ENCODE data around the gene SDK1. TPM values are rescaled to one million over a fixed set of nuclear protein-coding genes. Genes with fewer than 3 reads are reported as not detected.
"Not testable (repeated sequence)": the region's sequence is repeated elsewhere in the genome, so short reads cannot be mapped to it uniquely, and the experiment has no call there.

SDK1 gene
- polyA plus RNA-seq, 1 donor = 3.6 TPM

- DNase-seq = no peak
Observed at GRCh38 chr7:3673524-3673923, 372.5 kb downstream of the SDK1 start.

DNA sequence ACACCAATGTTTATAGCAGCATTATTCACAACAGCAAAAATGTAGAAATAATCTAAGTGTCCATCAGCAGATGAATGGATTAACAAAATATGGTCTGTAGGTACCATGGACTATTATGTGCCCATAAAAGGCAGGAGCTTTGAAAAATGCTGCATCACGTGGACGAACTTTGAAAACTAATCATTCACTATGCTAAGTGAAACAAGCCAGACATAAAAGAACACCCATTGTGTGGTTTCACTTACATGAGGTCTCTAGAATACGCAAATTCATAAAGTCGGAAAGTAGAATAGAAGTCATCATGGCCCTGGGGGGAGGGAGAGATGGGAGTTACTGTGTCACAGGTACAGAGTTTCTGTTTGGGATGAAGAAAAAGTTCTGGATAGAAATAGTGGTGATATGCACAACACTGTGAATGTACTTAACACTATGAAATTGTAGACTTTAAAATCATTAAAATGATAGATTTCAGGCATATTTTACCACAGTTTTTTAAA lies 377.3 kb downstream of the SDK1 start:
- DNase-seq = no peak

DNA sequence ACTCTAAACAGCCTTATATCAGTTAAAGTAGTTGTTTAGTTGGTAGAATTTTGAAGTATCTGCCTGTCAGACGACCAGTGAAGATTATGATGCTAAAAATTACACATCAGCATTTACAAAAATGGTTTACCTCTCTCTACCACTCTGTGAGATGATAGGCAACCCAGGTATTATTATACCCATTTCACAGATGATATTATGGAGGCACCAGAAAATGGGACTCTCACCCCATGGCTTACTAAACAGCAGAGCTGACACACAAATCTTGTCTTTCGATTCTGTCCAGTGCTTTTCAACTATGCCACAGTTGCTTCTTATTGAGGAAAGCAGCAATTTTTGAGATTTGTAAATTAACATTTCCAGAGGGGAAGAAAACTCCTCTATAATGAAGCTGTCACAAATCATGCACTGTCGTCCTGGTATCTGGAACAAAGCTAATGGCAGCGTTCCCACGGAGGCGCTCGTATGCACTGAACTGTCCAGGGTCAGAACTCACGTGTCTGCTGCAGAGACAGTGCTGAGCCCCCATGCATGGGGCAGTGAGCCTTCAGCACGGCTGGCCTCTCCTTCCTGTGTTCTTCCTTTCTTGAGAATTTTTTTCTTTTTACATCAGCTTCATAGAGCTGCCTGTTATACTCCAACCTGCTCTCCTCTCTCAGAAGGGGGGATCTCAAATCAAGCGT lies 381.1 kb downstream of the SDK1 start:
- peak; percentile 6 for DNase-seq

DNA sequence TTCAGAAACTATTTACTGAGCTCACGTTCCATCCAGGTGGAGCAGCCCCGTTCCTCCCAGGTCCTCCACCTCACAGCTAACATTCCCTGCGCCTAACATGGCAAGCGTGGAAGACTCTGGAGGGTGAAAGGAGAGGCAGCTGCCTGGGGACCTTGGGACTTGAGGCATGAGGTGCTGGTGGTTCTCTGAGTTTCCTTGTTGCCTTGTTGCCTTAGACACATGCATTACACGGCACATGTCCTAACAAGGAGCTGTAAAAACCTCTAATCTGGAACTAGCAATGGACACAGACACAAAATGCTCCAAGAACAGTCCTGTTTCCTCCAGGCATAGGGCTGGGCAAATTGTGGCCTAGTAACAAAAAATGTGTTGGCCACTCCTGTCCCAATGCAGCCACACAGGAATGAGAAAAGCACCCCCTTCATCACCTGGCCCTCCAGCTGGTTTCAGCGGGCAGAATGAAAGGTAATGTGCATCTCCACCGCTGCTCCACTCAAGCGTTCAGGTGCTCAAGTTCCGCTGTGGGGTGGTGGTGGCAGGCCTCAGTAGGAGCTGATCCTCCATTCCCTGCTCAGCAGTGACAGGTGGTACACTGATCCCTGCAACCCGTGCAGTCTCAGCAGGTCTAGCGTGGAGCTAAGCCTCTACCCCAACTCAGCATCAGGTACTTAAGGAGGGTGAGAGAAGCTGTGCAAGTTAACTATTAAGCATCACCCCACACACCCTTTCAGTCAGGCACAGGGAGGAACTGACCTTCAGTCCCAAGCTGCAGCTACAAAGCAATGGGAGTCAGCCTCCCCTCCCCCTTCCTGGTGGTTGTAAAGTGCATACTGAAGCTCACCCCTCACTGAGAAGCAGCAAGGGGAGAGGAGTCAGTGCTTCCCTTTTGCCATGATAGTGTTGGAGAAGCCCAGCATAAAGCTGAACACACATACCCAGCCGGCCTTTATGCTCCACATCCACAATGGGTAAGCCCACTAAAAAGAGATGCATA lies 382.8 kb downstream of the SDK1 start:
- no peak for DNase-seq

DNA sequence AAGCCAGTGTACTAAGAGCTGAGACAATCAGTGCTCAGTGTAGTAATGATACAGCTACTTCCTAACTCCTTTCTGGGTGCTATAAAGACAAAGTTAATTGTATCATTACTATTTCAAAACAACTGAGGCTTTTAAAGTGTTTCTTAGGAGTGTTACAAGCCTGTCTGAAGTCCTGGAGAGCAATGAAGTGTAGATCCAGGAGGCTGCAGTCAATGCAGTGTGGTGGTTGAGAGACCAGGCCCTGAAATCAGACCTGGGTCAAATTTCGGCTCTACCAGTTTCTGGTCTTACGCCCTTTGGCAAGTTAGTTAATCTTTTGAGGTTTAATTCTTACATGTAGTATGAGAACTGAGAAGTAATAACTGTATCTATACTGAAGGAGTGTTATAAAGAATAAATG lies 387.0 kb downstream of the SDK1 start:
- no peak for DNase-seq

DNA sequence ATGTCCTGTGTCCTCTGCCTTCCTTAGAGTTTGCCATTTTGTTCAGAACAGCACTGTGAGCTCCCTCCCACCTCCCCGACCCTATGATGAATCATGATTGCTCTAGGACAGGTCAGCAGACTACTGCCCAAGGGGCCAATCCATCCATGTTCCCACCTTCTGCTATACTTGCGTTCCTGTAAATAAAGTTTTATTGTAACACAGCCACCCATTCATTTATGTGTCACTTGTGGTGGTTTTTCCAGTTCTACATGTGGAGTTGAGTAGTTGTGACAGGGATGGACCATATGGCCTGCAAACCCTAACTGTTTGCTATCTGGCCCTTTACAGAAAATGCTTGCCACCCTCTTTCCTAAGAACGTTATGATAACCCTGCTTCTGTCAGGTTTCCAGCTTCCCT lies 387.8 kb downstream of the SDK1 start:
- DNase-seq = no peak

GRCh38 chr7:3691478-3692158 lies 390.6 kb downstream of the SDK1 start:
- DNase-seq = no peak

- no peak for DNase-seq
Observed at GRCh38 chr7:3695602-3696001, 394.6 kb downstream of the SDK1 start.

DNA sequence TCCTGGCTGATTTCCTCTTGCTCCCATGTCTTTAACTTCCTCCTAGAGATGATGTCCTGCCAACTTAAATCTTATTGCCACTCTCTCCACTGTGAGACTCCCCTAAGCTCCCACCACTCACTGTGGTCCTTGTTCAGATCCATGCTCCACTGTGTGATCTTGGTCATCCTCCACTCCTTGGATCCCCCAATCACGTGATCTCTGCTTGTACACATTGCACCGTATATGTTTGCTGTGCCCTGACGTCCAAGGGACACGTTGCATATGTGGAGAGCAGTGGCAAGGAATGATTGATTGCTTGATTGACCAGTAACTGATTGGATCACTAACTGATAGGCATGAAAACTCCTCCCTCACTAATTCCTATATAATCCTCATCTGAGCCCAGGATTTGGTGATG lies 395.1 kb downstream of the SDK1 start:
- DNase-seq = no peak

DNA sequence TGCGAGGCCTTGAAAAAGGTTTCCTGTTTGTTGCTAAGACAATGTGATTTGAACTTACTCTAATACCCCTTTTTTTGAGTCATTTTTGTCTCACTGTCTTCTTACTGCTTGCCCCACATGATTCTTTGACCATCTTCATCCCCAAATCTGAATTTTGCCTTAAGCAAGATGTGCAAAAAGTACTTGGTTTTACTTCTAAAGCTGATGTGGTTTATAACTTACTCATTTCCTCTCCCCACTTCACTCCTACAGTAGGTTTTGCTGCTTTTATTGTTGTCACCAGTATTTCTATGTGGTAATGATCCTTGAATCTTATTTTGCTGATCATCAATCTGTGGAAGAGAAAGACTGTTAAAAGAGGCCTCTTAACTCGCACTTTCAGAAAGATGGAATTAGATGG lies 396.4 kb downstream of the SDK1 start:
- DNase-seq = no peak

DNA sequence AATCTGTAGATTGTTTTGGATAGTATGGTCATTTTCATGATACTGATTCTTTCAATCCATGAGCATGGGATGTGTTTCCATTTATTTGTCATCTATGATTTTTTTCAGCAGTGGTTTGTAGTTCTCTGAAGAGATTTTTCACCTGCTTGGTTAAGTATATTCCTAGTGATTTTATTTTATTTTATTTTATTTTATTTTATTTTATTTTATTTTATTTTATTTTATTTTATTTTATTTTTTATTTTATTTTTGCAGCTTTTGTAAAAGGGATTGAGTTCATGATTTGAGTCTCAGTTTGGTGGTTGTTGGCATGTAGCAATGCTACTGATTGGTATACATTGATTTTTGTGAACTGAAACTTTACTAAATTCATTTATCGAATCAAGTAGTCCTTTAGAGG lies 404.2 kb downstream of the SDK1 start:
- no peak for DNase-seq

DNA sequence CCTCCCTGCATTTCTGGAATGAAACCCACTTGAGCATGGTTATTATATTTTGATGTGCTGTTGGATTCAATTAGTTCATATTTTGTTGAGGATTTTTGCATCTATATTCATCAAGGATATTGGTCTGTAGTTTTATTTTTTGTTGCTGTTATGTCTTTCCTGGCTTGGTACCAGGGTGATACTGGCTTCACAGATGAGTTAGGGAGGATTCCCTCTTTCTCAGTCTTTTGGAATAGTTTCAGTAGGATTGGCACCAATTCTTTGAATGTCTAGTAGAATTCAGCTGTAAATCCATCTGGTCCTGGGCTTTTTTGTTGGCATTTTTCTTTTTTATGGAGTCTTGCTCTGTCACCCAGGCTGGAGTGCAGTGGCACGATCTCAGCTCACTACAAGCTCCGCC lies 405.0 kb downstream of the SDK1 start:
- DNase-seq = not testable (repeated sequence)

- DNase-seq = no peak
Observed at GRCh38 chr7:3710122-3710521, 409.1 kb downstream of the SDK1 start.

GRCh38 chr7:3710531-3710930 lies 409.5 kb downstream of the SDK1 start:
- DNase-seq = no peak

GRCh38 chr7:3712841-3713240 lies 411.8 kb downstream of the SDK1 start:
- no peak for DNase-seq

DNA sequence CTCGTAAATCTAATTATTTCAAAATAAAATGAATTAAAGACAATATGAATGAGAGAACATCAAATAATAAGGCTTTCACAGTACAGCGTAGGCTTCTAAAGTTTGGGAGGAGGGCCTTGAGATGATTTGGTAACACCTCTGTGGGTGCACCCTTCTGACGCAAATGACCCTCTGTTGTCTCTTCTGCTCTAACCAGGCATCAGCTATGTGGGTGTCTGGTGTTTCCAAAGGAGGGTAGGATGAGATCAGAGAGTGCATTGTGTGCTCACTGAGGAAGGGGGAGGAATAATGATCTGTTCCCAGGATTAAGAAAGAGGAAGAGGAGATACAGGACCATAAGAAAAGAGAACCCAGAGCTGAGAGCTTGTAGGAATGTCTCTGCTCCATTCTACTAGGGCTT lies 420.4 kb downstream of the SDK1 start:
- DNase-seq = no peak

DNA sequence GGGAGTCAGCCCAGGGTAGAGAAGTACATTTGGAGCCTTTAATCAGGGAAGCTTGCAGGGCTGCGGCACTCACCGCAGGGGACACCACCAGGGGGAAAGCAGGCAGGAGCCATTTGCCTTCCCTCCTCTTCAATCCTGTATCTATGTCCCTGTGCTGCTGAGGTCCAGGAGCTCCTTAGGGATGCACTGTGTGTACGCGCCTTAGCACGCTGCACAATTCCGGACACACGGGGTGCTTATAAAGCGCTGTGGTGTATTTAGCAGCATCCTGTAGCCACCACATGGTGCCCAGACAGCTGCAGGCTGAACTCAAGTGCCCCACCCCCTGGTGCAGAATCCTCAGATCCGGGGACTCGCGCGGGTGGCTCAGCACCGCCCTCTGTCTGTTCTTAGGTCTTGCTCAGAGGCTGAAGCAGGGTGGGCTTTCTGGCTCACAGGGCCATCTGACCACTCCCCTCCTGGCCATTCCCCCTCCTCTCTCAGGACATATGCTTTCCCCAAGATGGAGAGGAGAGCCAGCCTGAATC lies 421.4 kb downstream of the SDK1 start:
- DNase-seq = no peak

DNA sequence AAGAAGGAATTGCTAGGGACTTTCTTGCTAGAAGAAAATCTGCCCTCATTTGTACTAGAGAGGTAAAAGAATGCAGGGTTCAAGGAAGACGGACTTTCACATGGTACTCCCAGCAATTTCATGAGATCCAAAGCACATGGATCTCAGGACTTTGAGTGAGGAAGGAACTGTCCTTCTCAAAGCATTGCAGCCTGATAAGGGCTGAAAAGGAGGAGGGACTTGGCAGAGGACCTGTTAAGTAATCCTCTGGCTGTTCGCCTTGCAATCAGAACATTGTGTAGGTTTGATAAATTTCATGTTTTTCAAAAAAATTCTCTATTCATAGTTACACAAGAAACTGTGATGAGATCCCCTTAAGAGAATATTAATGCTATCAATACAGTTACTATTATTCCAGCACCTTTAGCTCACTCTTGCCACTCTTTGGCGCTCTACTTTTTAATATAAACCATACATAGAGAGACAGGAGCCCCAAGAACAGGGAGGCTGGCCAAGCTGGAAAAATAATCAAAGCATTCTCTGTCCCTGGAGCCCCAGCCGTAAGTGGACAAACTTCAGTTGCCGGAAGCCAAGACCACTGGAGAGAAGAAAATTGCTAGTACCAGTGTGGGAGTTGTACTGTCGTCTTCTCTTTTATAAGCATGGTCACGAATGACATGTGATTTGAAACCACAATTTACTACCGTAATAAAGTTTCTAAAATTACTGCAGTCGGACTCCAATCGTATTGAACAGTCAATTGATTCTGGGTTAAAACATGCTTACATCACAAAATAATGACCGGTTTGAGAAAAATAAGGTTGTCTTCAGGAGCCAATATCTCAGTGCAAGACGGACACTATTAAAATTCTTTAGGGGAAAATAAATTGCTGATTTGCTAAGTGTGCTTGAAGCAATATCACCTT lies 424.4 kb downstream of the SDK1 start:
- no peak for DNase-seq

- DNase-seq = peak; percentile 73
Observed at GRCh38 chr7:3730276-3730675, 429.2 kb downstream of the SDK1 start.

DNA sequence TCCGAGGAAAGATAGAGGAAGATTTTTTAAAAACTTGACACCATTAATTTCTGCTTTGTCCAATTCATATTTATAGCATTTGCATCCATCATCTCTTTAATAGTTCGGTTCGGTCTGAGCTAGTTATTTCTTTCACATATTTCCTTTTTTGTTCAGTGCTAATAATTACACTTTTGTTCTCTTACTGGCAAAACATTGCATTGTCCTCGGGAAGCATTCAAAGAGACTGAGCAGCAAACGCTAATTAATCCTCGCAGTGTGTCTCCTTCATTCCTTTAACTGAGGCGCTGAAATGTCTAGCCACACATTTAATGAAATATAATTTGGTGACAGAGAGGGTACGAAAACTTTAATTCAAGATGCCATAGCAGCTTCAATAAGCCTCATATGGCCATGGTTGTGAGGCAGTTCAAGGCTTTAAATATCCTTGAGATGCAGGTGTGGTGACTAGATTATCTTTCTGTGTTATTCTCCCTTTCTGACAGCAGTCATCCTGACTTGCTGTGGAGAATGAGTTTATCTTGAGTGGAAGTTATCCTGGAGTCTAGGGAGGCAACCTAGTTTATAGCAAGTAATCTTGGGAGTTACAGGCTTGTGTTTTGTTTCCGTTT lies 431.4 kb downstream of the SDK1 start:
- no peak for DNase-seq

GRCh38 chr7:3733541-3734140 lies 432.6 kb downstream of the SDK1 start:
- DNase-seq = no peak

Measured in hindlimb muscle (tissue), 1 donor.